ENCODE measurements around the gene PODNL1. TPM values are rescaled to one million over a fixed set of nuclear protein-coding genes. Genes with fewer than 3 reads are reported as not detected.
A peak's percentile ranks its signal among the peaks of the same experiment; 100 is the strongest.

The PODNL1 gene
- total and polyA plus RNA-seq, 10 of the 15 experiments (the other 5 are each of a cell fraction or from before 2014, with no cell fraction given), result 0.04 to 0.44 TPM; not detected in 8

DNA sequence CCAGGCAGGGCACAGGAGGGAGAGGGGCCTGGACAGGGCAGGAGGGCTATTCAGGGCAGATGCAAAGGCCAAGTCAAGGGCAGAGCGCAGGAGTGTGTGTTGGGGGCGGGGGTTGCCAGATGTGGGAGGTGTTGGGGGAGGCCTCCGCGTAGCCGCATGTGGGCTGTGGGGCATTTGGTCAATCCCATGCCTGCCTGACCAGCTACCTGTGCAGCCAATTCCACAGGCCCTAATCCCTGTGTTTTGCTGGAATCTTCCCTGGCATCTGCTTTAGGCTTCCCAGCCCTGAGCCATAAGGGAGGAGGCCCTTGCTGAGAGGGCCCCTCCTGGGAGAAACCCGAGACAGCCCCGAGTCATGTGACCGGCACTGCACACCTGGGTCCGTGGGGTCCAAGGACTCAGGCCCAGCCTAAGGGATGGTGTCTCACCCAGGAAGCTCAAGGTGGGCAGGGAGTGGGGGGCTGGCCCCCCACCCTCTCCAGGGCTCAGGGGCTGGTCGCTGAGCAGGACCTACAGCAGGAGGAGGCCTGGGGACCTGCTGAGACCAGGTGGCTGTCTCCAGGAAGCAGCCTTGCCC, 47.6 kb upstream of the PODNL1 start (continued):
- TF ChIP-seq, protein P1, sequence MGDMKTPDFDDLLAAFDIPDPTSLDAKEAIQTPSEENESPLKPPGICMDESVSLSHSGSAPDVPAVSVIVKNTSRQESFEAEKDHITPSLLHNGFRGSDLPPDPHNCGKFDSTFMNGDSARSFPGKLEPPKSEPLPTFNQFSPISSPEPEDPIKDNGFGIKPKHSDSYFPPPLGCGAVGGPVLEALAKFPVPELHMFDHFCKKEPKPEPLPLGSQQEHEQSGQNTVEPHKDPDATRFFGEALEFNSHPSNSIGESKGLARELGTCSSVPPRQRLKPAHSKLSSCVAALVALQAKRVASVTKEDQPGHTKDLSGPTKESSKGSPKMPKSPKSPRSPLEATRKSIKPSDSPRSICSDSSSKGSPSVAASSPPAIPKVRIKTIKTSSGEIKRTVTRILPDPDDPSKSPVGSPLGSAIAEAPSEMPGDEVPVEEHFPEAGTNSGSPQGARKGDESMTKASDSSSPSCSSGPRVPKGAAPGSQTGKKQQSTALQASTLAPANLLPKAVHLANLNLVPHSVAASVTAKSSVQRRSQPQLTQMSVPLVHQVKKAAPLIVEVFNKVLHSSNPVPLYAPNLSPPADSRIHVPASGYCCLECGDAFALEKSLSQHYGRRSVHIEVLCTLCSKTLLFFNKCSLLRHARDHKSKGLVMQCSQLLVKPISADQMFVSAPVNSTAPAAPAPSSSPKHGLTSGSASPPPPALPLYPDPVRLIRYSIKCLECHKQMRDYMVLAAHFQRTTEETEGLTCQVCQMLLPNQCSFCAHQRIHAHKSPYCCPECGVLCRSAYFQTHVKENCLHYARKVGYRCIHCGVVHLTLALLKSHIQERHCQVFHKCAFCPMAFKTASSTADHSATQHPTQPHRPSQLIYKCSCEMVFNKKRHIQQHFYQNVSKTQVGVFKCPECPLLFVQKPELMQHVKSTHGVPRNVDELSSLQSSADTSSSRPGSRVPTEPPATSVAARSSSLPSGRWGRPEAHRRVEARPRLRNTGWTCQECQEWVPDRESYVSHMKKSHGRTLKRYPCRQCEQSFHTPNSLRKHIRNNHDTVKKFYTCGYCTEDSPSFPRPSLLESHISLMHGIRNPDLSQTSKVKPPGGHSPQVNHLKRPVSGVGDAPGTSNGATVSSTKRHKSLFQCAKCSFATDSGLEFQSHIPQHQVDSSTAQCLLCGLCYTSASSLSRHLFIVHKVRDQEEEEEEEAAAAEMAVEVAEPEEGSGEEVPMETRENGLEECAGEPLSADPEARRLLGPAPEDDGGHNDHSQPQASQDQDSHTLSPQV (IDR thresholded peaks at IDR 0.05), result no peak
- TF ChIP-seq USF1 (IDR thresholded peaks at IDR 0.05; ENCODE audit: borderline replicate concordance, extremely low read length, insufficient read depth, low read depth, low read length) (peak; percentile 70), ETV6 (conservative IDR thresholded peaks at IDR 0.05 in 1 of 2, IDR thresholded peaks at IDR 0.05 in 1 of 2; ENCODE audit: borderline replicate concordance in 1 of 2, low read depth in 1 of 2) (no peak), SMC3 (IDR thresholded peaks at IDR 0.05; ENCODE audit: borderline replicate concordance, low read length) (no peak), IRF5 (IDR thresholded peaks at IDR 0.05; ENCODE audit: borderline replicate concordance) (no peak), CHD2 (IDR thresholded peaks at IDR 0.05; ENCODE audit: borderline replicate concordance, low read depth, low read length) (no peak; the same call in 1 of the 2 replicates), ZNF207 (IDR thresholded peaks at IDR 0.05; ENCODE audit: borderline replicate concordance) (no peak), TCF3 (IDR thresholded peaks at IDR 0.05; ENCODE audit: borderline replicate concordance, insufficient read depth, low read depth, low read length) (no peak), BCLAF1 (IDR thresholded peaks at IDR 0.05) (no peak), MEF2A (IDR thresholded peaks at IDR 0.05; ENCODE audit: insufficient read depth, low read depth, low read length) (no peak), MEF2B (IDR thresholded peaks at IDR 0.05; ENCODE audit: partially characterized antibody, poor library complexity, severe bottlenecking) (no peak), RELA (IDR thresholded peaks at IDR 0.05; ENCODE audit: borderline replicate concordance, partially characterized antibody) (no peak), PBX3 (IDR thresholded peaks at IDR 0.05; ENCODE audit: insufficient replicate concordance, low read depth, low read length) (no peak), POLR2AphosphoS2 (IDR thresholded peaks at IDR 0.05; ENCODE audit: low read depth, low read length) (no peak), POU2F2 (IDR thresholded peaks at IDR 0.05; ENCODE audit: borderline replicate concordance, low read depth, low read length) (no peak), TARDBP (IDR thresholded peaks at IDR 0.05; ENCODE audit: borderline replicate concordance) (no peak)
- TF ChIP-seq, protein P2, sequence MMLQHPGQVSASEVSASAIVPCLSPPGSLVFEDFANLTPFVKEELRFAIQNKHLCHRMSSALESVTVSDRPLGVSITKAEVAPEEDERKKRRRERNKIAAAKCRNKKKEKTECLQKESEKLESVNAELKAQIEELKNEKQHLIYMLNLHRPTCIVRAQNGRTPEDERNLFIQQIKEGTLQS (IDR thresholded peaks at IDR 0.05; ENCODE audit: borderline replicate concordance, extremely low read depth, low read depth, low read length), result no peak
